Measurements from ENCODE around the gene C17orf107.

The C17orf107 gene

DNA sequence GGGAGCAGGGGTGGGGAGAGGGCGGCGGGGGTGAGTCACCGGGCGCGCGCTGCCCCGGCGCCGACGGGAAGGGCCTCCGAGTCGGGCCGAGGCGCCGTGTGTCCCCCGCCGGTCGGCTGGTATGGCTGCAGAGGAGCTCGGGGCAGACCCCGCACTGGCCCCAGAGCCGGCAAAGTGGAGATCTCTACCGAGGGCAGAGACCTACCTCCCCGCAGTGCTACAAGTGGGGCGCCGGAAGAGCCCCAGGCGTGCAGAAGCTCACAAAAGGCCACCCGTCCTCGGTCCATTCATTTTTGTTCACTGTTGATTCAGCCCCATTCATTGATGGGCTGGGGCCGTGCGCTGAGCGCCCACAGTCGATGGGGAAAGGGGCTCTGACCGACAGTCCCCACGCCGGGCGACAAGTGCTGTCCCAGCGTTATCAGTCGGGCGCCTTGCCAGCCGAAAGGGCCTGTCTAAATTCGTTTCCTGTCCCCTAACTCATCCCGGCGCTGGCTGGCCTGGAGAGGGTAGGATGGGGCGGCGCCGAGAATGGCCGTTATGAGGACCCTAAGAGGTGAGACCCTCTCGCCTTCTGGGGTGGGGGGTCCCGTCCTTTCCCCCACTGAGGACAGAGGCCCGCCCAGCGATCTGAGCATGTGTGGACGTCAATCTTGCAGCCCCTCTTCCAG lies 50.9 kb downstream of the C17orf107 start:
- DNase-seq = peak; percentile 42

DNA sequence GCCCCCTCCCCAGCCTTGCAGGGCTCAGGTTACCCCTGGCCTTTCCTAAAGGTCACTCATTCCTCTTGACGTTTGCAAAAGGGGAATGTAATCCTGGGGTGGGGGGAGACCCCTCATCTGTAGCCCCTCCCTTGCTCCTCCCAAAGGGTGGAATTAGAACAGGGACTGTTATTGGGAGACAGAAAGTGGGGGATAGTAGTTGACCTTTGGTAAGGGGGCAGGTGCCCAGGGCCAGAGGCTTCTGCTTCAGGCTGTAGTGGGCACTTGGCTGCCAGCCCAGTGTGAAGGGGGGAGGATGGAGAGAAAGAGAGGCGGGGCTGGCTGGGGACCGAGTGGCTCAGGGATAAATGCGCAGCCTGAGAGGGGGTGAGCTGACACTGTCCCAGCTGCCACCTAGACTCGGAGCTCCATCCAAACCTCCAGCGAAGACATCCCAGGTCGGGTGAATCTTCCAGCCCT lies 51.4 kb downstream of the C17orf107 start, which contains the start of gene ENO3:
TSS of gene ENO3 (plus strand) at position 374 of the 459 bp plus-strand sequence. CDS start 711 bp downstream, outside the sequence.
- no peak for DNase-seq

DNA sequence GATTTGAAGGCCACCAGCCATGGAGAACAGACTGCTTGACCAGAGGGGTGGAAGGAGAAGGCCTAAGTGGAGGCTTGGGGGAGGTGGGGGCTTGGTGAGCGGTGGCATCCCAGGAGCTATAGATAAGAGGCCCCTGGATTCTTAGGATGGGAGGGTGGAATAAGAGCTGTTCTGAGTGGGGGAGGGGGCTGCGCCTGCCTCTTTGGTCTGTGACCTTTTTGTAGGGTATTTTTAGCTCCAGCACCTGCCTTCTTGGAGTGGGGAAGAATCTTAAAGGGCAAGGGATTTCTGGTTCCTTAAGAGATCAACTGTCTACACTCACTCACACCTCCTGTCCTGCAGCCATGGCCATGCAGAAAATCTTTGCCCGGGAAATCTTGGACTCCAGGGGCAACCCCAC lies 52.1 kb downstream of the C17orf107 start:
- DNase-seq = no peak

Measured in MV-4-11 (cell line).